ENCODE data around the gene KNTC1.

Gene KNTC1

DNA sequence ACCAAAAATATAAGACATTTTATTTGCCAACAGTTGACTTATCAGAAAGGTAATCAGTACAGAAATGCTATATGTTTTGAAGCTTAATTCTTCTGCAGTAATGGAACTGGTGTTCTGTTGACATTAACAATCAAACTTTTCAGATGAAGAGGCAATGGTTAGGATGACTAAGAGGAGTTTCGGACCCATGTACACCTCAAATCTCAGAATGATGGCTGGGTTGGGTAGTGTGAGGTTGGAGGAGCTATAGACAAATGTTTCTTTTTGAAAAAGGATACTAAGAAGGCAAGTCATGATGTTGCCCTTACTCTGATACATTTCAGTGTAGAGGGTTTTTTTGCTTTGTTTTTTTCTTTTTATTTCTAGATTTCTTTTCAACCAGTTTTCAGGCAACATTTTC lies 66.9 kb downstream of the KNTC1 start:
- no peak for TF ChIP-seq CTCF (IDR thresholded peaks at IDR 0.05; ENCODE audit: unreplicated experiment in 3 of 3)
- no peak overlapping the region for H3K27ac Mint-ChIP-seq
- no peak overlapping the region for H3K4me3 Mint-ChIP-seq
- H3K4me1 Mint-ChIP-seq = no peaks in the 10 kb centered on the region
- no peaks in the 10 kb centered on the region for H3K9me3 Mint-ChIP-seq
- H3K36me3 Mint-ChIP-seq (ENCODE audit: low read depth) = peaks cover 32% of the 10 kb centered on the region
- no peaks in the 10 kb centered on the region for H3K27me3 Mint-ChIP-seq (ENCODE audit: low read depth)

DNA sequence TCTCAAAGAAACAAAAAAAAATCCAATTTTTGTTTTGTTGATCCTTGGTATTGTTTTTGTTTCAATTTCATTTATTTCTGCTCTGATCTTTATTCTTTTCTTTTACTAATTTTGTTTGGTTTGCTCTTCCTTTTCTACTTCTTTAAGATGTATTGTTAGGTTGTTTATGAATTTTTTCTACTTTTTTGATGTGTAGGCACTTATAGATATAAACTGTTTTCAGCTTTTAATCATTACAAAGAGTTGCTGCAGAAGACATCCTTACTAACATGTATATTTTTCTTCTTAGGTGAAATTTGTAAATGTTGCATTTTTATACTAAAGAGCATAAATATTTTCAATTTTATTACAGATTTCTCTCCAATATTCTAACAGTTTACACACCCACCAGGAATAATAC lies 69.8 kb downstream of the KNTC1 start:
- Mint-ChIP-seq H3K4me1 (no peaks in the 10 kb centered on the region), H3K27me3 (ENCODE audit: low read depth) (no peaks in the 10 kb centered on the region), H3K36me3 (ENCODE audit: low read depth) (peaks cover 30% of the 10 kb centered on the region), H3K4me3 (no peak overlapping the region), H3K9me3 (no peaks in the 10 kb centered on the region), H3K27ac (no peak overlapping the region)
- TF ChIP-seq CTCF (IDR thresholded peaks at IDR 0.05; ENCODE audit: unreplicated experiment in 3 of 3) = no peak

DNA sequence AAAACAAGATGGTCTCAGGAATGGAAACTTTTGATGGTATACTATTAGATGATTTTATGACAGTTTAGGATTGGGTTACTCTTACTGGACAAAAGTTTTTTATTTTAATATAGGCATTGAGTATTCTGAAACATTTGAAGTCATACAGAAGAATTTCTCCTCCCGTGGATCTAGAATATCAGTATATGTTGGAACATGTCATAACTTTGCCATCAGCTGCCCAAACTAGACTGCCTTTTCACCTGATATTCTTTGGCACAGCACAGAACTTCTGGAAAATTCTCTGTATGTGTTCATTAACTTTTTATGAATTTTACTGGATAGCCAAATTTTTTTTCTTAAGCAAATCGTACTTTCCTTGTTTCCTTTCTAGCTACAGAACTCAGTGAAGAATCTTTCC lies 75.4 kb downstream of the KNTC1 start:
- no peaks in the 10 kb centered on the region for H3K27me3 Mint-ChIP-seq (ENCODE audit: low read depth)

DNA sequence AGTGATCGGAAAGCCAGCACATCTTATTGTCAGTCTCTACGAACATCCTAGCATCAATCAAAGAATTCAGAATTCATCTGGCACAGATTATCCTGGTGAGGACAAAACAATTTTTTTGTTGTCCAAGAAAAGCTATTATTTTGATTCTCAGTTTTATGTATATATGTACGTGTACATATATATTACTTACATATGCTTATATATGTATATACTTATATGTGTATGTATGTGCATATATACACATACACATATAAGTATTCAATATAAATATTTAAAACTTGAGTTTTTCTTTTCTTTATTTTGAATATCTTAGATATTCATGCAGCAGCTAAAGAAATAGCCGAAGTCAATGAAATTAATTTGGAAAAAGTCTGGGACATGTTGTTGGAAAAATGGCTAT lies 77.9 kb downstream of the KNTC1 start:
- Mint-ChIP-seq H3K4me1 (no peaks in the 10 kb centered on the region), H3K4me3 (no peak overlapping the region), H3K9me3 (no peaks in the 10 kb centered on the region), H3K36me3 (ENCODE audit: low read depth) (peaks cover 17% of the 10 kb centered on the region), H3K27ac (no peak overlapping the region), H3K27me3 (ENCODE audit: low read depth) (no peaks in the 10 kb centered on the region)
- TF ChIP-seq CTCF (IDR thresholded peaks at IDR 0.05; ENCODE audit: unreplicated experiment in 3 of 3) = no peak

More for the DNA sequence above, 75.4 kb downstream of the KNTC1 start:
- H3K4me3 Mint-ChIP-seq = no peak overlapping the region
- H3K27ac Mint-ChIP-seq = no peak overlapping the region
- no peaks in the 10 kb centered on the region for H3K4me1 Mint-ChIP-seq
- peaks cover 28% of the 10 kb centered on the region for H3K36me3 Mint-ChIP-seq (ENCODE audit: low read depth)
- no peak for TF ChIP-seq CTCF (IDR thresholded peaks at IDR 0.05; ENCODE audit: unreplicated experiment in 3 of 3)
- no peaks in the 10 kb centered on the region for H3K9me3 Mint-ChIP-seq

- TF ChIP-seq CTCF (IDR thresholded peaks at IDR 0.05; ENCODE audit: unreplicated experiment in 3 of 3) = no peak
- H3K9me3 Mint-ChIP-seq = no peaks in the 10 kb centered on the region
- H3K4me3 Mint-ChIP-seq = no peak overlapping the region
Measured at GRCh38 chr12:122609732-122610131, 82.7 kb downstream of the KNTC1 start.

DNA sequence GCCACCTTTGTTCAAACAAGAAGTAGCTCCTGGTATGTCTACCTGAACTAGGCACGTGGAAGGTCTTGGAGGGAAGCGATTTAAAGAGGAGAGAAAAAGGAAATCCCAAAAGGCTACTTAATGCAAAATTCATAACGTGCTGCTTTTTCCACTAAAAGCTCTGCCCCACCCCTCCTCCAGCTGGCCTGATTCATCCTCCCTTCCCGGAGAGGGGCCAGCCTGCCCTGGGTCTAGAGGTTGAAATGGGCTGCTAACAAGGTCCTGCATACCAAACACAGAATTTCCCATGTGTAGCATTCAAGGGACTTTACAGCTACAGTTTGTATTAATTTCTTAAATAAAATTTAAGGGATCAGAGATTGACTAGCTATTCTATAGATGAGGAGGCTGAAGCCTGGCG lies 83.2 kb downstream of the KNTC1 start:
- Mint-ChIP-seq H3K36me3 (ENCODE audit: low read depth) (peaks cover 33% of the 10 kb centered on the region), H3K9me3 (no peaks in the 10 kb centered on the region), H3K27ac (no peak overlapping the region), H3K4me1 (no peaks in the 10 kb centered on the region), H3K27me3 (ENCODE audit: low read depth) (no peaks in the 10 kb centered on the region), H3K4me3 (no peak overlapping the region)
- no peak for TF ChIP-seq CTCF (IDR thresholded peaks at IDR 0.05; ENCODE audit: unreplicated experiment in 3 of 3)

More at GRCh38 chr12:122609732-122610131, 82.7 kb downstream of the KNTC1 start:
- Mint-ChIP-seq H3K36me3 (ENCODE audit: low read depth) (peaks cover 32% of the 10 kb centered on the region), H3K27ac (no peak overlapping the region), H3K27me3 (ENCODE audit: low read depth) (no peaks in the 10 kb centered on the region), H3K4me1 (no peaks in the 10 kb centered on the region)

Measured in nephron (organoid).